Measurements from ENCODE around the gene YY1. TPM values are rescaled to one million over a fixed set of nuclear protein-coding genes. Genes with fewer than 3 reads are reported as not detected.

YY1 gene
- total RNA-seq, 3 donors from 2014 or later, result 60.8 to 78.7 (median 72.9) TPM

GRCh38 chr14:100323121-100323941, 84.4 kb downstream of the YY1 start, which contains the start of gene SLC25A47:
Gene SLC25A47, plus strand, starts transcription at chr14:100323339. Its CDS starts 76 bp downstream, at chr14:100323415.
- Histone ChIP-seq H3K9me3 (no peaks in the 10 kb centered on the region), H3K4me3 (no peak within 1 kb of the TSS), H3K4me1 (ENCODE audit: low read depth) (peaks cover 5% of the 10 kb centered on the region), H3K36me3 (ENCODE audit: low read depth) (no peaks in the 10 kb centered on the region)
- intact Hi-C loops (cut with DNase I, micrococcal nuclease), result no loop called here
- TF ChIP-seq, protein P1, sequence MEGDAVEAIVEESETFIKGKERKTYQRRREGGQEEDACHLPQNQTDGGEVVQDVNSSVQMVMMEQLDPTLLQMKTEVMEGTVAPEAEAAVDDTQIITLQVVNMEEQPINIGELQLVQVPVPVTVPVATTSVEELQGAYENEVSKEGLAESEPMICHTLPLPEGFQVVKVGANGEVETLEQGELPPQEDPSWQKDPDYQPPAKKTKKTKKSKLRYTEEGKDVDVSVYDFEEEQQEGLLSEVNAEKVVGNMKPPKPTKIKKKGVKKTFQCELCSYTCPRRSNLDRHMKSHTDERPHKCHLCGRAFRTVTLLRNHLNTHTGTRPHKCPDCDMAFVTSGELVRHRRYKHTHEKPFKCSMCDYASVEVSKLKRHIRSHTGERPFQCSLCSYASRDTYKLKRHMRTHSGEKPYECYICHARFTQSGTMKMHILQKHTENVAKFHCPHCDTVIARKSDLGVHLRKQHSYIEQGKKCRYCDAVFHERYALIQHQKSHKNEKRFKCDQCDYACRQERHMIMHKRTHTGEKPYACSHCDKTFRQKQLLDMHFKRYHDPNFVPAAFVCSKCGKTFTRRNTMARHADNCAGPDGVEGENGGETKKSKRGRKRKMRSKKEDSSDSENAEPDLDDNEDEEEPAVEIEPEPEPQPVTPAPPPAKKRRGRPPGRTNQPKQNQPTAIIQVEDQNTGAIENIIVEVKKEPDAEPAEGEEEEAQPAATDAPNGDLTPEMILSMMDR (IDR thresholded peaks at IDR 0.05), result no peak
- DNase-seq (no peak), ATAC-seq (no peak)

DNA sequence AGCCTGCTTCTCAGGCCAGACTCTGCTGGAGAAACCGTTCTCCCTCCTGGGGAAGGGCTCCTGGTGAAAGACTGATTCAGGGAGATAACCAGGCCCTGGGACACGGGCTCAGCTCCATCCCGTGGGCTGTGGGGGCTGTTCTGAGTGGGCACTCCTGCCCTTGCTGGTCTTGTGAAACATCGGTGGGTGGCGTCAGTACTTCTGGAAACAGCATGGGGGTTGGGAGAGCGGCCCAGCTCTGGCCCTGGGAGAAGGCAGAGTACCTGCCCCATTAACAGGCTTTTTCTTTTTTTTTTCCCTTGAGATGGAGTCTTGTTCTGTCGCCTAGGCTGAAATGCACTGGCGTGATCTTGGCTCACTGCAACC, 85.0 kb downstream of the YY1 start:
- intact Hi-C loops (cut with DNase I, micrococcal nuclease), result no loop called here
- no peak overlapping the region for H3K4me3 ChIP-seq
- DNase-seq, result no peak

GRCh38 chr14:100325231-100325632, 86.3 kb downstream of the YY1 start:
- ATAC-seq (no peak), DNase-seq (no peak)
- H3K9me3 ChIP-seq, result no peaks in the 10 kb centered on the region
- no peaks in the 10 kb centered on the region for H3K36me3 ChIP-seq (ENCODE audit: low read depth)
- intact Hi-C loops (cut with DNase I, micrococcal nuclease), result no loop called here
- peaks cover 4% of the 10 kb centered on the region for H3K4me1 ChIP-seq (ENCODE audit: low read depth)
- TF ChIP-seq, protein P1 (IDR thresholded peaks at IDR 0.05), result no peak
- H3K4me3 ChIP-seq, result no peak overlapping the region

More for the DNA sequence above, 85.0 kb downstream of the YY1 start:
- no peak for ATAC-seq
- no peaks in the 10 kb centered on the region for H3K36me3 ChIP-seq (ENCODE audit: low read depth)
- H3K4me1 ChIP-seq (ENCODE audit: low read depth), result peaks cover 4% of the 10 kb centered on the region
- H3K9me3 ChIP-seq, result no peaks in the 10 kb centered on the region
- TF ChIP-seq, protein P1 (IDR thresholded peaks at IDR 0.05), result no peak

DNA sequence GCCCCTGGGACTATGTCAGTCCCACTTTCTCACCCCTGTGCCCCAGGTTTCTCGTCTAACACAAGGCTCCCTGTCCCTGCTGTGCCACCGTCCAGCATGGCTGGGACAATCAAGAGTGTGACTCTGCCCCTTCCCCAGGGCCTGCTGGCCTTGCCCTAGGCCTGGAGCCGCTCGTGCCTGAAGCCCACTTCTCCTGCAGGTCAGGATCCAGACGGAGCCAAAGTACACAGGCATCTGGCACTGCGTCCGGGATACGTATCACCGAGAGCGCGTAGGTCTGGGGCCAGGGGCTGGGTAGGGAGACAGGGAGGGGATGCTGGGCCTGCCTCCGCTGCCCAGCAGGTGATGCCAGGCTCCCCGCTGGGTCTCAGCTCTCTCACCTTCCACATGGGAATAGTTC, 87.0 kb downstream of the YY1 start:
- no peak for DNase-seq
- no peak for ATAC-seq
- Histone ChIP-seq H3K36me3 (ENCODE audit: low read depth) (no peaks in the 10 kb centered on the region), H3K4me1 (ENCODE audit: low read depth) (peaks cover 4% of the 10 kb centered on the region), H3K4me3 (no peak overlapping the region), H3K9me3 (no peaks in the 10 kb centered on the region)
- intact Hi-C loops (cut with DNase I, micrococcal nuclease), result no loop called here
- TF ChIP-seq, protein P1 (IDR thresholded peaks at IDR 0.05), result no peak

DNA sequence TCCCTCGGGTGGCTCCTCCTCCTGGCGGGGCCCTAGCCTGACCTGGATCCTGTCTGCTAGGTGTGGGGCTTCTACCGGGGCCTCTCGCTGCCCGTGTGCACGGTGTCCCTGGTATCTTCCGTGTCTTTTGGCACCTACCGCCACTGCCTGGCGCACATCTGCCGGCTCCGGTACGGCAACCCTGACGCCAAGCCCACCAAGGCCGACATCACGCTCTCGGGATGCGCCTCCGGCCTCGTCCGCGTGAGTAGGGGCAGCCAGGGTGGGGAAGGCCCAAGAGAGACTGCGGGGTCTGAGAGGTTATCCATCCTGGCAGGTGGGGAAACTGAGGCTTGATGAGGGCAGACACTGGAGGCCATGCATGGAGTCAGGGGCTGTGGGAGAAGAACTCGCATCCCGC, 88.2 kb downstream of the YY1 start:
- H3K36me3 ChIP-seq (ENCODE audit: low read depth), result no peaks in the 10 kb centered on the region
- peaks cover 4% of the 10 kb centered on the region for H3K4me1 ChIP-seq (ENCODE audit: low read depth)
- DNase-seq (no peak), ATAC-seq (no peak)
- TF ChIP-seq, protein P1 (IDR thresholded peaks at IDR 0.05), result no peak
- intact Hi-C loops (cut with DNase I, micrococcal nuclease), result no loop called here
- H3K4me3 ChIP-seq, result no peak overlapping the region
- no peaks in the 10 kb centered on the region for H3K9me3 ChIP-seq

Measured in mucosa of descending colon (tissue), 3 donors.